Spleen (tissue), 11 donors: Measurements from ENCODE around the gene MSANTD2. TPM values are rescaled to one million over a fixed set of nuclear protein-coding genes. Genes with fewer than 3 reads are reported as not detected.

Experiments used
- DNase-seq: peaks from one replicate; pipeline ENCODE4 v3.0.0-alpha.2; 2020
- H3K27ac ChIP-seq, 8 donors: fragments of 200-600 bp; sonication (generic) in 7 of 8; 1 replicate in 4 of 8; 2 replicates in 4 of 8; pipeline versions ENCODE4 v1.5.0 to v1.8.0; 2016 to 2021; ENCODE audit warnings: inconsistent platforms in 4 of 8, mild to moderate bottlenecking in 4 of 8, moderate library complexity in 1 of 8
- H3K27me3 ChIP-seq, 7 donors: fragments of 200-600 bp; sonication (generic) in 6 of 7; replicated peaks in 1 of 7; 1 replicate in 4 of 7; 2 replicates in 3 of 7; pipeline versions ENCODE4 v1.5.0 to v1.8.0; 2016 to 2021; ENCODE audit warnings: inconsistent platforms in 3 of 7, mild to moderate bottlenecking in 1 of 7
- H3K36me3 ChIP-seq, 6 donors: fragments of 200-600 bp; sonication (generic) in 5 of 6; 1 replicate in 4 of 6; 2 replicates in 2 of 6; pipeline versions ENCODE4 v1.5.0 to v1.8.0; 2016 to 2021; ENCODE audit warnings: inconsistent platforms in 2 of 6
- H3K4me1 ChIP-seq, 6 donors: fragments of 200-600 bp; sonication (generic) in 5 of 6; 1 replicate in 3 of 6; 2 replicates in 3 of 6; pipeline versions ENCODE4 v1.5.0 to v1.8.0; 2016 to 2021; ENCODE audit warnings: inconsistent platforms in 3 of 6
- H3K4me3 ChIP-seq, 8 donors: fragments of 200-600 bp; sonication (generic) in 7 of 8; 1 replicate in 4 of 8; 2 replicates in 4 of 8; pipeline versions ENCODE4 v1.5.0 to v1.8.0; 2016 to 2021; ENCODE audit warnings: inconsistent platforms in 4 of 8, mild to moderate bottlenecking in 4 of 8, moderate library complexity in 2 of 8
- H3K9me3 ChIP-seq, 8 donors: fragments of 200-600 bp; sonication (generic) in 7 of 8; 1 replicate in 4 of 8; 2 replicates in 4 of 8; pipeline versions ENCODE4 v1.5.0 to v1.8.0; 2016 to 2021; ENCODE audit warnings: inconsistent platforms in 4 of 8
- CTCF ChIP-seq, 11 experiments: fragments of 200-600 bp in 7 of 11; fragments of 450-650 bp in 4 of 11; sonication (generic) in 4 of 11; IDR thresholded peaks in 8 of 11; conservative IDR thresholded peaks in 3 of 11; 1 replicate in 7 of 11; 2 replicates in 4 of 11; pipeline versions ENCODE4 v1.4.0 to v1.8.0; 2016 to 2021; ENCODE audit warnings: antibody characterized with exemption in 11 of 11, inconsistent platforms in 4 of 11, mild to moderate bottlenecking in 1 of 11
- POLR2A ChIP-seq, 3 donors: fragments of 450-650 bp; IDR thresholded peaks; one replicate each; pipeline ENCODE4 v1.5.1; 2017; ENCODE audit warnings: antibody characterized with exemption in 3 of 3, mild to moderate bottlenecking in 1 of 3
- POLR2AphosphoS5 ChIP-seq, 3 donors: sonication (generic); formaldehyde crosslinking; IDR thresholded peaks; one replicate each; pipeline ENCODE4 v1.5.1; 2017; ENCODE audit warnings: antibody characterized with exemption in 3 of 3
- WGBS, 5 donors: extraction: QIAGEN DNeasy Blood & Tissue Kit in 3 of 5; methylation state at CpG; one replicate each; pipeline versions ENCODE4 v1.1.5 to v1.1.7; 2013 to 2018; 5-methylcytosine and 5-hydroxymethylcytosine counted together
- intact Hi-C: fragments of 100-400 bp; cut with DNase I; formaldehyde crosslinking; loops from one replicate; pipeline ENCODE4 v1.15.0; 2023; ENCODE audit warnings: low total_unique reads
- polyA plus RNA-seq, 3 donors: library from polyadenylated mRNA; stranded (reverse); fragments of 200-250 nt; gene quantifications; one replicate each; pipeline ENCODE4 v1.2.1, GENCODE V29; 2013
- total RNA-seq, 7 donors: library from RNA; depleted of rRNA in 3 of 7; stranded (reverse); fragments of >200 nt in 3 of 7; fragmentation: NEBNext Ultra II Directional in 4 of 7; extraction: Animal tissue kit (Norgen Biotek cat#: 25700) in 4 of 7; gene quantifications; one replicate each; pipeline versions ENCODE4 v1.1.0 to v1.2.1, GENCODE V29; 2016 to 2021
- donor health status: healthy with polysubstance abuse.
- donor health status: DM: no; HTN: no; CAD: no; lungs with moderate emphysema.
- donor health status: DM: no; HTN: no; CAD: no.
- donor health status: Bipolar disorder and iron deficiency.
- donor health status: healthy.
- donor health status: DM: no; HTN: no; CAD: no.
- donor health status: DM: yes; HTN: yes; CAD: no.

The MSANTD2 gene
- total and polyA plus RNA-seq, 10 donors: 9.5 to 25.8 (median 18.8) TPM

DNA sequence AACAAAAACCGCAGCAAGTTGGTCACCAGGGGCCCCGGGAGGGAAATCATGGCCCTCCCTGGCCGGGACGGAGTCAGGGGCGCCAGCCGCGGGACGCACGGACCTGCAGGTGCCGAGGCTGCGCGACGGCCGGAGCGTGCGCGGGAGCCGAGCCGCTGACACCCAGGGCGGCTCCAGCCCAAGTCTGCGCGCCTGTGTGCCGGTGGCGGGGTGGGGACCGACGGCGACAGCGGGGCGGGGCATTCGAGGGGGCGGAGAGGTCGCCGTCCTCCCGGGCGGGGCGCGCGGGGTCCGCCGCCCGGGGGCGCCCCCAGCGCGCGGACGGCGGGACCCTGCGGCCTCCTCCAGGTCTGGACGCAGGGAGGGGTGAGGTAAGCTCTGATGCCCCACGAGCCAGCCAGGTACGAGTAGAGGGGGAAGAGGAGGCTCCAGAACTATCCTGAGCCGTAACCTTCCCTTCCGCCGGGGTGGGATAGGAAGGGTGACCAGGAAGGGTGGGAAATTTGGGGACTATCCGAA lies 38.0 kb downstream of the MSANTD2 start, which contains the start of gene ESAM:
Gene ESAM (minus strand): TSS at position 186 of the 519 bp plus-strand sequence. CDS start 136 bp downstream, at position 50.
- TF ChIP-seq POLR2A (IDR thresholded peaks at IDR 0.05) (no peak), POLR2AphosphoS5 (IDR thresholded peaks at IDR 0.05) (peak; percentile 90 to 91 (median 90))
- H3K4me3 ChIP-seq: peak within 1 kb of the TSS; percentile 48 to 81 (median 62)
- 0 to 1% (median 1%) methylated on average over 13 to 55 of the region's 55 CpGs for WGBS, 5 donors
- peaks cover 32 to 68% (median 58%) of the 10 kb centered on the region in 6 donors for H3K4me1 ChIP-seq
- peak within 1 kb of the TSS; percentile 46 to 83 (median 73) for H3K27ac ChIP-seq
- H3K36me3 ChIP-seq: peaks cover 0 to 17% (median 4%) of the 10 kb centered on the region in 6 donors
- H3K27me3 ChIP-seq: peaks cover 0 to 55% (median 34%) of the 10 kb centered on the region in 7 donors
- intact Hi-C loops: loop anchor here (5.0 kb wide), 1 partner anchor 90 kb away; the partner anchor contains the start of genes SIAE and SPA17
- H3K9me3 ChIP-seq: no peaks in the 10 kb centered on the region
- DNase-seq: peak; percentile 92

GRCh38 chr11:124761301-124762104 lies 38.7 kb downstream of the MSANTD2 start:
- DNase-seq: no peak
- intact Hi-C loops: loop anchor here (5.0 kb wide), 1 partner anchor 89 kb away; the partner anchor contains the start of genes SIAE and SPA17

DNA sequence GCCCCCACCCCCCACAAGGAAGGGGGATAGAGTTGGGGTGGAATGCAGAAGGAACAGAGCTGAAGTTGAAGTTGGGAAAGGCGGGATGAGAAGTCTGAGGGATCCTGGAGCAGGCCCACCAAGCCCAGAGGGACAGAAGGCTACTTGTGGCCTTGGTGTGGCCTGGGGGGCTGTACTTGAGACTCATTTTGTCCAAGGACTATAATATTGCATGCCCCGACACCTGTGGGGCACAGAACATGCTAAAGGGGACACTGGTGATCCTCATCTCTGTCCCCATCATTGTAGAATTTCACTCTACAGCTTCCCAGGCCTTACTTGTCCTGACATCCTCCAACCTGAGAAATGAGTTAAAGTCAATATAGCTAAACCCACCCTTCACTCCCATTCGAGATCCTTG lies 39.4 kb downstream of the MSANTD2 start:
- intact Hi-C loops: loop anchor here (5.0 kb wide), 1 partner anchor 89 kb away; the partner anchor contains the start of genes SIAE and SPA17
- peak overlapping the region in 7 of 8 donors; percentile 21 to 81 (median 63) for H3K4me3 ChIP-seq
- TF ChIP-seq POLR2AphosphoS5 (IDR thresholded peaks at IDR 0.05): no peak
- no peak for TF ChIP-seq CTCF (IDR thresholded peaks at IDR 0.05 in 8 of 11, conservative IDR thresholded peaks at IDR 0.05 in 3 of 11)
- TF ChIP-seq POLR2A (IDR thresholded peaks at IDR 0.05): no peak
- WGBS, 5 donors: 66 to 76% (median 69%) methylated on average over 3 of the region's 3 CpGs
- H3K36me3 ChIP-seq: peaks cover 0 to 8% (median 0%) of the 10 kb centered on the region in 6 donors
- peaks cover 0 to 55% (median 34%) of the 10 kb centered on the region in 7 donors for H3K27me3 ChIP-seq
- DNase-seq: no peak
- H3K27ac ChIP-seq: peak overlapping the region; percentile 54 to 83 (median 70)
- H3K9me3 ChIP-seq: no peaks in the 10 kb centered on the region
- H3K4me1 ChIP-seq: peaks cover 32 to 75% (median 58%) of the 10 kb centered on the region in 6 donors

More at GRCh38 chr11:124761301-124762104, 38.7 kb downstream of the MSANTD2 start:
- Histone ChIP-seq H3K27me3 (peaks cover 0 to 55% (median 34%) of the 10 kb centered on the region in 7 donors), H3K4me3 (peak overlapping the region; percentile 48 to 81 (median 62)), H3K9me3 (no peaks in the 10 kb centered on the region), H3K27ac (peak overlapping the region; percentile 46 to 83 (median 73)), H3K4me1 (peaks cover 32 to 75% (median 58%) of the 10 kb centered on the region in 6 donors), H3K36me3 (peaks cover 0 to 11% (median 0%) of the 10 kb centered on the region in 6 donors)
- 7 to 14% (median 10%) methylated on average over 9 to 25 of the region's 25 CpGs for WGBS, 5 donors
- no peak for TF ChIP-seq CTCF (IDR thresholded peaks at IDR 0.05 in 8 of 11, conservative IDR thresholded peaks at IDR 0.05 in 3 of 11)
- peak in 1 of 3 donors; percentile 18 for TF ChIP-seq POLR2AphosphoS5 (IDR thresholded peaks at IDR 0.05)
- TF ChIP-seq POLR2A (IDR thresholded peaks at IDR 0.05): no peak

GRCh38 chr11:124760205-124760652 lies 40.0 kb downstream of the MSANTD2 start:
- intact Hi-C loops: loop anchor here (5.0 kb wide), 1 partner anchor 88 kb away; the partner anchor contains the start of genes SIAE and SPA17
- peaks cover 0 to 55% (median 34%) of the 10 kb centered on the region in 7 donors for H3K27me3 ChIP-seq
- WGBS, 5 donors: 6 to 8% (median 7%) methylated on average over 24 to 25 of the region's 25 CpGs
- peak overlapping the region; percentile 54 to 83 (median 70) for H3K27ac ChIP-seq
- TF ChIP-seq POLR2A (IDR thresholded peaks at IDR 0.05) (no peak), POLR2AphosphoS5 (IDR thresholded peaks at IDR 0.05) (no peak), CTCF (IDR thresholded peaks at IDR 0.05 in 8 of 11, conservative IDR thresholded peaks at IDR 0.05 in 3 of 11) (no peak)
- peak overlapping the region in 7 of 8 donors; percentile 21 to 81 (median 63) for H3K4me3 ChIP-seq
- no peaks in the 10 kb centered on the region for H3K9me3 ChIP-seq
- peak; percentile 90 for DNase-seq
- H3K36me3 ChIP-seq: peaks cover 0 to 3% (median 0%) of the 10 kb centered on the region in 6 donors
- peaks cover 32 to 75% (median 58%) of the 10 kb centered on the region in 6 donors for H3K4me1 ChIP-seq
